PC-9 (cell line): ENCODE data around the gene SLC44A4. TPM values are rescaled to one million over a fixed set of nuclear protein-coding genes. Genes with fewer than 3 reads are reported as not detected.
"Not testable (repeated sequence)": the region's sequence is repeated elsewhere in the genome, so short reads cannot be mapped to it uniquely, and the experiment has no call there.

Experiments used
- BruUV-seq: library from RNA; stranded (reverse); fragments of 400-500 nt; replicated peaks from 2 replicates; lab custom pipeline; 2021; lab: Mats Ljungman, UMichigan
- CTCF ChIA-PET: fragments of 300-600 bp; sonication (Branson Sonifier 250); formaldehyde crosslinking; loops from one replicate; lab custom pipeline; 2022; ENCODE audit warnings: antibody characterized with exemption; lab: Charles Lee
- POLR2A ChIA-PET: fragments of 300-600 bp; sonication (Branson Sonifier 250); formaldehyde crosslinking; loops from one replicate; lab custom pipeline; 2022; ENCODE audit warnings: antibody characterized with exemption; ENCODE audit not compliant: unreplicated experiment; lab: Charles Lee
- DNase-seq, 2 experiments: peaks; one replicate each; pipeline versions ENCODE4 v3.0.0 to v3.0.0-alpha.2; 2015 to 2022; ENCODE audit warnings: mixed read lengths in 1 of 2
- H2AFZ ChIP-seq: fragments of 200-600 bp; sonication (generic); 2 replicates; pipeline ENCODE4 v1.8.1; 2017; ENCODE audit warnings: antibody characterized with exemption
- H3F3A ChIP-seq: fragments of 200-600 bp; sonication (generic); 2 replicates; pipeline ENCODE4 v1.8.1; 2017; ENCODE audit warnings: antibody characterized with exemption, mild to moderate bottlenecking, low read depth; ENCODE audit not compliant: insufficient read depth
- H3K27ac ChIP-seq: fragments of 200-600 bp; sonication (generic); 2 replicates; pipeline ENCODE4 v1.6.1; 2016; ENCODE audit warnings: mixed run types
- H3K27me3 ChIP-seq: fragments of 200-600 bp; sonication (generic); 2 replicates; pipeline ENCODE4 v1.6.1; 2016; ENCODE audit warnings: low read depth, mixed run types; ENCODE audit not compliant: insufficient read depth
- H3K36me3 ChIP-seq: fragments of 200-600 bp; sonication (generic); 2 replicates; pipeline ENCODE4 v1.6.1; 2016; ENCODE audit warnings: low read depth, mixed run types
- H3K4me1 ChIP-seq: fragments of 200-600 bp; sonication (generic); replicated peaks from 2 replicates; pipeline ENCODE4 v1.6.1; 2016; ENCODE audit warnings: mixed run types; ENCODE audit not compliant: insufficient read depth
- H3K4me2 ChIP-seq: fragments of 200-600 bp; sonication (generic); 2 replicates; pipeline ENCODE4 v1.6.1; 2017; ENCODE audit warnings: mixed run types
- H3K4me3 ChIP-seq: fragments of 200-600 bp; sonication (generic); 2 replicates; pipeline ENCODE4 v1.6.1; 2016; ENCODE audit warnings: mixed run types
- H3K79me2 ChIP-seq: fragments of 200-600 bp; sonication (generic); 2 replicates; pipeline ENCODE4 v1.6.1; 2017; ENCODE audit warnings: low read depth, mixed run types
- H3K9me2 ChIP-seq: fragments of 200-600 bp; sonication (generic); 2 replicates; pipeline ENCODE4 v1.8.1; 2017; ENCODE audit warnings: mild to moderate bottlenecking; ENCODE audit not compliant: insufficient read depth
- H3K9me3 ChIP-seq: fragments of 200-600 bp; sonication (generic); 2 replicates; pipeline ENCODE4 v1.8.1; 2016; ENCODE audit warnings: low read depth; ENCODE audit not compliant: insufficient read depth
- H4K20me1 ChIP-seq: fragments of 200-600 bp; sonication (generic); 2 replicates; pipeline ENCODE4 v1.8.1; 2017; ENCODE audit not compliant: insufficient read depth
- CTCF ChIP-seq: fragments of 200-600 bp; sonication (generic); conservative IDR thresholded peaks from 2 replicates; pipeline ENCODE4 v1.6.1; 2017; ENCODE audit warnings: mixed run types, antibody characterized with exemption, mild to moderate bottlenecking, moderate library complexity
- EZH2 ChIP-seq: fragments of 200-600 bp; sonication (generic); IDR thresholded peaks from 2 replicates; pipeline ENCODE4 v1.8.0; 2017; ENCODE audit warnings: antibody characterized with exemption, low read depth
- intact Hi-C: fragments of 100-400 bp; cut with micrococcal nuclease; formaldehyde crosslinking; loops from one replicate; pipeline ENCODE4 v1.10.0; 2022; ENCODE audit not compliant: unreplicated experiment
- total RNA-seq: library from RNA; stranded (reverse); gene quantifications from 2 replicates; pipeline ENCODE4 v1.2.3, GENCODE V29; 2021

Gene SLC44A4
- total RNA-seq, 1 experiment from 2014 or later: 44.4 TPM

DNA sequence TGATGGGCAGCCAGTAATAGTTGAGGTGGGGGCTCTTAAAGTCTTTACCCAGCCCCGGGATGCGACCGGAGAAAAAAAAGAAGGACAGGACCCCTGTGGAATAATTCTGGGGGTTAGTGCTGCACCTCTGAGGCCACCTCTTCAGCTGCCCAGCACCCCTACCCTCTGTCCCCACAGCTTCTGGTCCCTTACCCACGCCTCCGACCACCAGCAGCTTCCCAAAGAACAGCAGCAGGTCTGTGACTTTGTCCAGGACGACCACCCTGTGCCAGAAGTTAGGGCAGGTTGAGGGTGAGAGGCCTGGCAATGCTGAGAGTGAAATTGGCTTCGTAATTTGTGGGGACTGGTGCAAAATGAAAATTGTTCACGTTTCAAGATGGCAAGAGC is 14.0 kb downstream of the SLC44A4 start:
- Histone ChIP-seq H3K9me3 (no peaks in the 10 kb centered on the region), H4K20me1 (no peaks in the 10 kb centered on the region), H3K4me1 (peaks cover 23% of the 10 kb centered on the region), H3F3A (peaks cover 22% of the 10 kb centered on the region), H3K27ac (no peak overlapping the region), H3K4me2 (peak overlapping the region; percentile 17), H3K9me2 (no peaks in the 10 kb centered on the region), H3K4me3 (no peak overlapping the region), H2AFZ (no peak overlapping the region), H3K27me3 (no peaks in the 10 kb centered on the region), H3K36me3 (no peaks in the 10 kb centered on the region), H3K79me2 (no peaks in the 10 kb centered on the region)
- DNase-seq: no peak
- TF ChIP-seq EZH2 (no peak), CTCF (no peak)
- BruUV-seq: no TSS peak
- ChIA-PET CTCF (no interaction called here), POLR2A (interaction anchor here (0.6 to 0.7 kb wide), 2 partner anchors 219 to 228 kb away, joined by 4 read pairs; no protein-coding TSS in a partner anchor)
- intact Hi-C loops: no loop called here

GRCh38 chr6:31864123-31864562 is 14.7 kb downstream of the SLC44A4 start:
- Histone ChIP-seq H3K27ac (peak overlapping the region; percentile 70), H3K4me1 (peaks cover 23% of the 10 kb centered on the region), H2AFZ (peak overlapping the region; percentile 78), H3F3A (peaks cover 22% of the 10 kb centered on the region), H3K4me2 (peak overlapping the region; percentile 79), H3K4me3 (peak overlapping the region; percentile 57; the same call in 1 of the 2 replicates)
- H3K9me2 ChIP-seq, DNase-seq, H3K27me3 ChIP-seq, H3K79me2 ChIP-seq, BruUV-seq, H3K36me3 ChIP-seq, H4K20me1 ChIP-seq, intact Hi-C loops, H3K9me3 ChIP-seq: not testable (repeated sequence)
- ChIA-PET CTCF (interaction anchor here (0.6 to 1.2 kb wide), 2 partner anchors 91 to 190 kb away, joined by 3 read pairs; no protein-coding TSS in a partner anchor), POLR2A (interaction anchor here (0.6 kb wide), 1 partner anchor 1107 kb away, joined by 3 read pairs; no protein-coding TSS in a partner anchor)
- 0 out of 2 replicates have a peak, but pooled peaks have one; percentile 15 for TF ChIP-seq CTCF

DNA sequence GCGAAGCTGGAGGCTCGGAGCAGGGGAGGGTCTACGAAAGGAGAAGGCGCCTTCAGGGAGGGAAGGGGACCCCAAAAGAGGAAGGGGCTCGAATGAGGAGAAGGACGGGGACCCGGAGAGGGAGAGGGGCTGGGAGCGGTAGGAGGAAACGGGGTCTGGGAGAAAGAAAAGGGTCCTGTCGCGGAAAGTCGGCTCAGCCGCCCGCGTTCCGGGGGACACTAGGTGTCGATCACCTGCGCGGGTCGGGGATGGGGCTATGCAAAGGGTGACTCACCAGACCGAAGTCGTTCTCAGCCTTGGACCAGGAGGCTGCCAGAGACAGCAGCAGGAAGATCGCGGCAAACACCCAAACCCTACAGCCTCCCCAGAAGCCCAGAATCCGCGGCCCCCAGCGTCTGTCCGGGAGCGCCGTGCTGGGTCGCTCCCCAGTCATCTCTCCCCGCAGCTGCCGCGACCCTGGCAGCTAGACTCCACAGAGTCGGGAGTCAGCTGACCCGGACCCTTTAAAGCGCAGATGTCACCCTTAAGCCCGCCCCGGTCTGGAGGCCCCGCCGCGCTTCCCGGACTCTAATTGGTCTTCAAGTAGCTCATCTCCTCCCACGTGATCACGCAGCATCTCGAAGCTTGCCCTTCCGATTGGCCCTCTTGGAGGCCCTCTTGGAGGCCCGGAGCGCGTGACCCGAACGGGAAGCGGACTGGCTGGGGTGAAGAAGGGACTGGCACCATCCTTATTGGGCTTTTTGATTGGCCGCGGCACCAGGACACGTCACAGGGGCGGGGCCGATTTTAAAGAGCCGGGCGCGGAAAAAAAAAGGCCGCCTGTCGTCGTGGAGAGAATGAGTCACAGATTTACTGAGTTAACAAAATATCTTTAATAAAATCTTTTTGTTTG is 16.2 kb downstream of the SLC44A4 start, which contains the start of gene NEU1:
NEU1 (minus strand) TSS at position 478 of the 892 bp plus-strand sequence; CDS start at position 433, 45 bp downstream.
- peak; percentile 99 to 100 for DNase-seq
- peak within 1 kb of the TSS; percentile 78 for H2AFZ ChIP-seq
- H3K9me2 ChIP-seq: no peaks in the 10 kb centered on the region
- peak within 1 kb of the TSS; percentile 70 for H3K27ac ChIP-seq
- CTCF ChIA-PET: interaction anchor here (0.5 to 0.8 kb wide), 5 partner anchors 30 to 96 kb away, joined by 3 to 6 read pairs (median 4); partner anchors contain the start of genes NELFE and SKIC2
- POLR2A ChIA-PET: interaction anchor here (0.5 to 1.1 kb wide), 14 partner anchors 10 to 323 kb away, joined by 3 to 16 read pairs (median 4); partner anchors contain the start of genes GPANK1, HSPA1A, HSPA1B and HSPA1L
- H3K79me2 ChIP-seq: no peaks in the 10 kb centered on the region
- peaks cover 23% of the 10 kb centered on the region for H3K4me1 ChIP-seq
- no peaks in the 10 kb centered on the region for H3K9me3 ChIP-seq
- TF ChIP-seq CTCF: no peak
- no peak for TF ChIP-seq EZH2
- BruUV-seq: no TSS peak
- peaks cover 22% of the 10 kb centered on the region for H3F3A ChIP-seq
- intact Hi-C loops: loop anchor here (1.0 to 2.0 kb wide), 2 partner anchors 27 to 70 kb away; no protein-coding TSS in a partner anchor
- no peaks in the 10 kb centered on the region for H3K27me3 ChIP-seq
- H4K20me1 ChIP-seq: no peaks in the 10 kb centered on the region
- no peaks in the 10 kb centered on the region for H3K36me3 ChIP-seq
- H3K4me2 ChIP-seq: peak within 1 kb of the TSS; percentile 96
- H3K4me3 ChIP-seq: peak within 1 kb of the TSS; percentile 65
